ENCODE results near the gene NBAS. TPM values are rescaled to one million over a fixed set of nuclear protein-coding genes. Genes with fewer than 3 reads are reported as not detected.

Gene NBAS
- total and polyA plus RNA-seq, 2 of the 4 experiments (the other 2 are of a cell fraction), result 22.3 to 105 TPM

- Histone ChIP-seq H3K27me3 (ENCODE audit: control insufficient read depth, insufficient read depth, low read length) (no peaks in the 10 kb centered on the region), H4K91ac (ENCODE audit: insufficient read depth, low read depth, low read length) (no peak overlapping the region), H2AFZ (replicated peaks; ENCODE audit: low read length, poor library complexity) (no peak overlapping the region), H3K27ac (ENCODE audit: insufficient read depth, low read length) (no peak overlapping the region), H4K5ac (ENCODE audit: low read depth, low read length) (no peak overlapping the region), H3K4me2 (ENCODE audit: low read depth, low read length) (no peak overlapping the region), H2BK15ac (ENCODE audit: low read depth, low read length) (no peak overlapping the region), H4K20me1 (ENCODE audit: insufficient read depth, low read length) (no peaks in the 10 kb centered on the region), H4K8ac (ENCODE audit: low read depth in 2 of 2, low read length in 2 of 2) (no peak overlapping the region), H3K4me1 (ENCODE audit: control insufficient read depth, insufficient read depth, low read length) (no peaks in the 10 kb centered on the region), H3K23ac (ENCODE audit: low read depth, low read length) (no peak overlapping the region), H3K56ac (ENCODE audit: extremely low read depth, insufficient read depth, low read length) (no peak overlapping the region), H2BK20ac (ENCODE audit: low read depth, low read length) (no peak overlapping the region), H2BK5ac (ENCODE audit: low read depth, low read length, poor library complexity, severe bottlenecking) (no peak overlapping the region), H3K9ac (ENCODE audit: low read depth, low read length) (no peak overlapping the region), H3K4me3 (ENCODE audit: insufficient read depth, low read depth, low read length) (no peak overlapping the region), H3K18ac (ENCODE audit: low read depth, low read length) (no peak overlapping the region), H2AK9ac (replicated peaks; ENCODE audit: low read depth, low read length, poor library complexity) (no peak overlapping the region), H3K4ac (ENCODE audit: low read depth, low read length) (no peak overlapping the region), H3K9me3 (ENCODE audit: control insufficient read depth, insufficient read depth, low read length) (no peaks in the 10 kb centered on the region), H2BK120ac (ENCODE audit: low read depth, low read length) (no peak overlapping the region), H2AK5ac (ENCODE audit: low read depth, low read length) (no peak overlapping the region), H3K36me3 (ENCODE audit: control insufficient read depth, insufficient read depth, low read length) (no peaks in the 10 kb centered on the region), H3K9me1 (ENCODE audit: insufficient read depth, low read length) (no peaks in the 10 kb centered on the region), H3K14ac (replicated peaks; ENCODE audit: low read depth, low read length) (no peak overlapping the region), H3K79me1 (ENCODE audit: low read depth in 1 of 2, low read length in 2 of 2) (no peaks in the 10 kb centered on the region)
- ATAC-seq (ENCODE audit: low read depth) (no peak), DNase-seq (no peak)
- ChIA-PET CTCF (no interaction called here), POLR2A (ENCODE audit: unreplicated experiment) (no interaction called here)
- TF ChIP-seq MXI1 (IDR thresholded peaks at IDR 0.05; ENCODE audit: borderline replicate concordance, low read depth, low read length) (no peak), CEBPB (IDR thresholded peaks at IDR 0.05; ENCODE audit: low read depth, low read length) (no peak)
- no TSS peak for BruUV-seq (replicated peaks)
- intact Hi-C loops (cut with micrococcal nuclease) (no loop called here), dilution Hi-C loops (cut with HindIII; ENCODE audit: low sequenced_read_pairs, unreplicated experiment) (no loop called here), in situ Hi-C loops (cut with MboI; ENCODE audit: low sequenced_read_pairs) (no loop called here)
Observed at GRCh38 chr2:15133461-15133860, 427.7 kb downstream of the NBAS start.

All from IMR-90 (cell line).